H9 (cell line): ENCODE results near the gene CCDC68. TPM values are rescaled to one million over a fixed set of nuclear protein-coding genes. Genes with fewer than 3 reads are reported as not detected.

ENCODE experiments used
- DNase-seq: peaks from one replicate; pipeline ENCODE4 v3.0.0-alpha.2; 2017
- H2AFZ ChIP-seq: one replicate; pipeline ENCODE4 v1.6.1; 2013; ENCODE audit warnings: mild to moderate bottlenecking, low read length, control low read depth, moderate library complexity
- H2AK5ac ChIP-seq: 2 replicates; pipeline ENCODE4 v1.6.1; 2013; ENCODE audit warnings: low read length, control low read depth, mixed read lengths; ENCODE audit not compliant: insufficient read length
- H2BK120ac ChIP-seq: one replicate; pipeline ENCODE4 v1.6.1; 2013; ENCODE audit warnings: low read depth, mild to moderate bottlenecking, low read length, control low read depth, inconsistent platforms; ENCODE audit not compliant: poor library complexity, severe bottlenecking
- H2BK12ac ChIP-seq: 2 replicates; pipeline ENCODE4 v1.6.1; 2013; ENCODE audit warnings: low read length, control low read depth, mixed read lengths, low read depth; ENCODE audit not compliant: insufficient read length
- H2BK15ac ChIP-seq: 2 replicates; pipeline ENCODE4 v1.6.1; 2013; ENCODE audit warnings: low read depth, low read length, control low read depth
- H2BK20ac ChIP-seq: one replicate; pipeline ENCODE4 v1.6.1; 2013; ENCODE audit warnings: low read depth, mild to moderate bottlenecking, low read length, control low read depth, inconsistent platforms; ENCODE audit not compliant: poor library complexity, severe bottlenecking
- H2BK5ac ChIP-seq: 2 replicates; pipeline ENCODE4 v1.6.1; 2013; ENCODE audit warnings: low read length, control low read depth, mixed read lengths; ENCODE audit not compliant: insufficient read length
- H3K14ac ChIP-seq: 2 replicates; pipeline ENCODE4 v1.6.1; 2013; ENCODE audit warnings: low read length, control low read depth; ENCODE audit not compliant: insufficient read depth
- H3K18ac ChIP-seq: 2 replicates; pipeline ENCODE4 v1.6.1; 2013; ENCODE audit warnings: low read depth, mild to moderate bottlenecking, mixed read lengths, low read length, control low read depth; ENCODE audit not compliant: insufficient read length
- H3K23ac ChIP-seq: 2 replicates; pipeline ENCODE4 v1.6.1; 2013; ENCODE audit warnings: low read length, control low read depth, mixed read lengths, low read depth; ENCODE audit not compliant: insufficient read length
- H3K23me2 ChIP-seq: 2 replicates; pipeline ENCODE4 v1.6.1; 2013; ENCODE audit warnings: low read depth, mild to moderate bottlenecking, mixed read lengths, low read length, control low read depth; ENCODE audit not compliant: insufficient read length, poor library complexity, severe bottlenecking
- H3K27ac ChIP-seq: 2 replicates; pipeline ENCODE4 v1.5.1; 2013; ENCODE audit warnings: low read length, control low read depth, mixed read lengths, low read depth; ENCODE audit not compliant: insufficient read length
- H3K27me3 ChIP-seq: 2 replicates; pipeline ENCODE4 v1.6.1; 2013; ENCODE audit warnings: low read length, control low read depth, inconsistent platforms; ENCODE audit not compliant: insufficient read depth
- H3K4ac ChIP-seq: 2 replicates; pipeline ENCODE4 v1.6.1; 2013; ENCODE audit warnings: low read depth, mild to moderate bottlenecking, control low read depth, inconsistent platforms, low read length, moderate library complexity
- H3K4me1 ChIP-seq: 2 replicates; pipeline ENCODE4 v1.6.1; 2013; ENCODE audit warnings: low read length, control low read depth, inconsistent platforms; ENCODE audit not compliant: insufficient read depth
- H3K4me2 ChIP-seq: 2 replicates; pipeline ENCODE4 v1.6.1; 2013; ENCODE audit warnings: low read length, control low read depth, mixed read lengths; ENCODE audit not compliant: insufficient read length, insufficient read depth
- H3K56ac ChIP-seq: 2 replicates; pipeline ENCODE4 v1.6.1; 2013; ENCODE audit warnings: low read depth, mild to moderate bottlenecking, mixed read lengths, low read length, control low read depth; ENCODE audit not compliant: insufficient read length
- H3K79me1 ChIP-seq: 2 replicates; pipeline ENCODE4 v1.6.1; 2013; ENCODE audit warnings: low read depth, mild to moderate bottlenecking, moderate library complexity, low read length, control low read depth, inconsistent platforms; ENCODE audit not compliant: insufficient read depth, poor library complexity, severe bottlenecking
- H3K79me2 ChIP-seq: 2 replicates; pipeline ENCODE4 v1.6.1; 2013; ENCODE audit warnings: low read length, control low read depth, inconsistent platforms; ENCODE audit not compliant: insufficient read depth
- H3K9ac ChIP-seq: 2 replicates; pipeline ENCODE4 v1.6.1; 2013; ENCODE audit warnings: low read length, control low read depth, mixed read lengths; ENCODE audit not compliant: insufficient read length; ENCODE audit errors: extremely low read depth
- H3K9me3 ChIP-seq: one replicate; pipeline ENCODE4 v1.6.1; 2013; ENCODE audit warnings: low read depth, low read length, inconsistent platforms; ENCODE audit not compliant: control insufficient read depth
- H3T11ph ChIP-seq: one replicate; pipeline ENCODE4 v1.6.1; 2013; ENCODE audit warnings: mild to moderate bottlenecking, low read length, control low read depth, inconsistent platforms
- H4K20me1 ChIP-seq: one replicate; pipeline ENCODE4 v1.6.1; 2013; ENCODE audit not compliant: control insufficient read depth, insufficient read length, insufficient read depth
- H4K5ac ChIP-seq: 2 replicates; pipeline ENCODE4 v1.6.1; 2013; ENCODE audit warnings: low read depth, mild to moderate bottlenecking, mixed read lengths, low read length, control low read depth; ENCODE audit not compliant: insufficient read length
- H4K8ac ChIP-seq: replicated peaks from 2 replicates; pipeline ENCODE4 v1.6.1; 2013; ENCODE audit warnings: low read length, control low read depth, mixed read lengths, low read depth; ENCODE audit not compliant: insufficient read length
- H4K91ac ChIP-seq: 2 replicates; pipeline ENCODE4 v1.6.1; 2013; ENCODE audit warnings: low read depth, mild to moderate bottlenecking, moderate library complexity, mixed read lengths, low read length, control low read depth; ENCODE audit not compliant: insufficient read length
- H3K27ac Mint-ChIP-seq, 3 experiments: 2 replicates in 2 of 3; 3 replicates in 1 of 3; pipeline ENCODE4 v1.8.0; 2020 to 2021; ENCODE audit warnings: mixed read lengths in 3 of 3, mild to moderate bottlenecking in 1 of 3, moderate library complexity in 1 of 3
- H3K27me3 Mint-ChIP-seq: 2 replicates; pipeline ENCODE4 v1.8.0; 2021; ENCODE audit warnings: low read depth, mild to moderate bottlenecking, moderate library complexity, mixed read lengths
- H3K36me3 Mint-ChIP-seq, 3 experiments: 2 replicates in 2 of 3; 3 replicates in 1 of 3; pipeline ENCODE4 v1.8.0; 2020 to 2021; ENCODE audit warnings: low read depth in 3 of 3, mixed read lengths in 3 of 3; ENCODE audit not compliant: insufficient read depth in 1 of 3
- H3K4me1 Mint-ChIP-seq, 2 experiments: 2 replicates each; pipeline ENCODE4 v1.8.0; 2020; ENCODE audit warnings: mixed read lengths in 2 of 2
- H3K4me3 Mint-ChIP-seq, 2 experiments: 2 replicates in 1 of 2; 3 replicates in 1 of 2; pipeline ENCODE4 v1.8.0; 2020 to 2021; ENCODE audit warnings: mild to moderate bottlenecking in 2 of 2, mixed read lengths in 2 of 2, moderate library complexity in 1 of 2
- H3K9me3 Mint-ChIP-seq, 2 experiments: 2 replicates in 1 of 2; 3 replicates in 1 of 2; pipeline ENCODE4 v1.8.0; 2020; ENCODE audit warnings: mild to moderate bottlenecking in 2 of 2, mixed read lengths in 2 of 2, moderate library complexity in 1 of 2
- CTCF ChIP-seq: fragments of 200-600 bp; sonication (generic); conservative IDR thresholded peaks from 3 replicates; pipeline ENCODE4 v1.8.0; 2021; ENCODE audit warnings: antibody characterized with exemption, mild to moderate bottlenecking
- WGBS: extraction: QIAGEN DNeasy Blood & Tissue Kit; methylation state at CpG from one replicate; pipeline ENCODE4 v1.1.7; 2013; ENCODE audit warnings: missing lambda C conversion rate, low lambda C conversion rate, mixed read lengths; ENCODE audit not compliant: insufficient read length; ENCODE audit errors: extremely low coverage; 5-methylcytosine and 5-hydroxymethylcytosine counted together
- total RNA-seq: library from RNA; stranded (reverse); gene quantifications from 2 replicates; pipeline ENCODE4 v1.2.1, GENCODE V29; 2021

CCDC68 gene
- total RNA-seq, 1 experiment from 2014 or later = not detected

DNA sequence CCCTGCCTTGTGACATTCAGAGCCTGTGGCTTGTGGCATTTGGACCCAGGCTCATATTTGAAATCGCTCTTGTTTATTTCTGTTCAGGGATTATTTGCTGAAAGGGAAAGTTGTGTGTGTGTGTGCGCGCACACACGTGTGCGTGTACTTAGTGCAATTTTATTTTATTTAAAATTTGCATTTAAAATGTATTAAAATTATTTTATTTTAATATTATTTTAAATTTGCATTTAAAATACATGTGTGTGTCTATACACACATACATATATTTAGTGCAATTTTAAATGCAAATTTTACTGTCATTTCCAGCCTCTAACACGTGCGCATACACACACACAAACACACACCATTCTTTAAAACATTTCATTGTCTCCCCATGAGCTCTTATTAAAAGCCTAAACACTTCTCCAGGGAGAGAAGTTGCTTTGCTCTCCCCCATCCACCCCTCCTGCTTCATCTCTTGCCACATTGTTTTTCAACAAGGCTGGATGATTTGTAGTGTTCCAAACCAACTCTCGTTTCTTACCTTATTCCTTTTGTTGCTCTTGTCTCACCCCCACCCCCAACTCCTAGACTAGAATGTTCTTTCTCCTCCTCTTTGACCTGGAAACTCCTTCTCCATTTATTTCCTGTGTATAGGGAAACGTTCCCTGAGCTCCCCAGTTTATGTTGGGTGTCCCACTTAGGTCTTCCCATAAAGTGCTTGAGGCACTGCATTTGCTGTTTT, 3.8 kb upstream of the CCDC68 start:
- Histone ChIP-seq H4K8ac (no peak overlapping the region), H3K23ac (no peak overlapping the region), H3T11ph (no peak overlapping the region), H2AFZ (no peak overlapping the region), H2BK5ac (no peak overlapping the region), H3K79me1 (no peaks in the 10 kb centered on the region), H2BK12ac (no peak overlapping the region), H3K9ac (no peak overlapping the region), H3K4ac (no peak overlapping the region), H2BK20ac (no peak overlapping the region), H3K79me2 (no peaks in the 10 kb centered on the region), H3K4me1 (no peaks in the 10 kb centered on the region), H3K56ac (no peak overlapping the region), H3K18ac (no peak overlapping the region), H2AK5ac (no peak overlapping the region), H2BK15ac (no peak overlapping the region), H3K9me3 (no peaks in the 10 kb centered on the region), H4K20me1 (no peaks in the 10 kb centered on the region), H4K91ac (no peak overlapping the region), H2BK120ac (no peak overlapping the region), H3K14ac (no peak overlapping the region), H4K5ac (no peak overlapping the region), H3K23me2 (no peaks in the 10 kb centered on the region), H3K27ac (no peak overlapping the region), H3K4me2 (no peak overlapping the region), H3K27me3 (no peaks in the 10 kb centered on the region)
- Mint-ChIP-seq H3K27ac (no peak overlapping the region), H3K36me3 (no peaks in the 10 kb centered on the region; a peak in 1 of 7 replicates), H3K4me3 (no peak overlapping the region), H3K4me1 (no peaks in the 10 kb centered on the region), H3K9me3 (no peaks in the 10 kb centered on the region), H3K27me3 (no peaks in the 10 kb centered on the region)
- WGBS = no CpG with 5 or more reads among the region's 9 CpGs
- DNase-seq = no peak
- no peak for TF ChIP-seq CTCF
